ENCODE results near the gene AVEN. TPM values are rescaled to one million over a fixed set of nuclear protein-coding genes. Genes with fewer than 3 reads are reported as not detected.
"Not testable (repeated sequence)": the region's sequence is repeated elsewhere in the genome, so short reads cannot be mapped to it uniquely, and the experiment has no call there.

AVEN gene
- total and polyA plus RNA-seq, 2 donors (not counting 1 experiment from before 2014, with no cell fraction given): 16.0 to 19.2 TPM

DNA sequence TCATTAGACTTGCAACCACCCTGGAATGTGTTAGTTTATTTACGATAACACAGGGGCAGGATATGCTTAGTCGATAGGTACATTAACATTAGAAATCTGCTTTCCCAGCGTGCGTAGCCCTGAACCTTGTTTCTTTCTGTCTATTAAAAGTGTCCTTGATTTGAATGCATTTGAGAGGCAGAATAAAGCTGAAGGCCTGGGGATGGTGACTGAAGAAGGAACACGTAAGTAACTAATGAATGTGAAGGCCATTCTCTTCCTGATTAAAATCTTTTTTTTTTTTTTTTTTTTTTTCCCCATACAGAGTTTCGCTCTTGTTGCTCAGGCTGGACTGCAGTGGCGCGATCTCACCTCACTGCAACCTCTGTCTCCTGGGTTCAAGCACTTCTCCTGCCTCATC is 213.6 kb downstream of the AVEN start:
- H4K20me1 ChIP-seq (ENCODE audit: control insufficient read depth, extremely low read depth, insufficient read depth, low read length): no peaks in the 10 kb centered on the region
- H3K36me3 ChIP-seq (ENCODE audit: control insufficient read depth, insufficient read depth, low read length): no peaks in the 10 kb centered on the region
- no peak overlapping the region for H2AFZ ChIP-seq (ENCODE audit: low read length)
- no peak overlapping the region for H3K4me3 ChIP-seq (replicated peaks in 1 of 4; ENCODE audit: control extremely low read depth in 1 of 4, insufficient read depth in 1 of 4, low read depth in 3 of 4, low read length in 4 of 4)
- H3K27ac ChIP-seq (ENCODE audit: insufficient read depth, low read length): no peak overlapping the region
- no peak overlapping the region for H3K4me2 ChIP-seq (ENCODE audit: extremely low read depth, insufficient read depth, low read length)
- TF ChIP-seq, protein P1, sequence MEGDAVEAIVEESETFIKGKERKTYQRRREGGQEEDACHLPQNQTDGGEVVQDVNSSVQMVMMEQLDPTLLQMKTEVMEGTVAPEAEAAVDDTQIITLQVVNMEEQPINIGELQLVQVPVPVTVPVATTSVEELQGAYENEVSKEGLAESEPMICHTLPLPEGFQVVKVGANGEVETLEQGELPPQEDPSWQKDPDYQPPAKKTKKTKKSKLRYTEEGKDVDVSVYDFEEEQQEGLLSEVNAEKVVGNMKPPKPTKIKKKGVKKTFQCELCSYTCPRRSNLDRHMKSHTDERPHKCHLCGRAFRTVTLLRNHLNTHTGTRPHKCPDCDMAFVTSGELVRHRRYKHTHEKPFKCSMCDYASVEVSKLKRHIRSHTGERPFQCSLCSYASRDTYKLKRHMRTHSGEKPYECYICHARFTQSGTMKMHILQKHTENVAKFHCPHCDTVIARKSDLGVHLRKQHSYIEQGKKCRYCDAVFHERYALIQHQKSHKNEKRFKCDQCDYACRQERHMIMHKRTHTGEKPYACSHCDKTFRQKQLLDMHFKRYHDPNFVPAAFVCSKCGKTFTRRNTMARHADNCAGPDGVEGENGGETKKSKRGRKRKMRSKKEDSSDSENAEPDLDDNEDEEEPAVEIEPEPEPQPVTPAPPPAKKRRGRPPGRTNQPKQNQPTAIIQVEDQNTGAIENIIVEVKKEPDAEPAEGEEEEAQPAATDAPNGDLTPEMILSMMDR (conservative IDR thresholded peaks at IDR 0.05 in 1 of 2, IDR thresholded peaks at IDR 0.05 in 1 of 2; ENCODE audit: low read depth in 1 of 2, low read length in 2 of 2): no peak
- TF ChIP-seq EZH2 (IDR thresholded peaks at IDR 0.05; ENCODE audit: low read length, missing control alignments): no peak
- H3K9me3 ChIP-seq (ENCODE audit: control insufficient read depth, insufficient read depth, low read depth, low read length): no peaks in the 10 kb centered on the region
- H3K9ac ChIP-seq (ENCODE audit: insufficient read depth, low read length): no peak overlapping the region
- H3K4me1 ChIP-seq (ENCODE audit: control insufficient read depth, extremely low read depth, insufficient read depth, low read length): no peaks in the 10 kb centered on the region
- H3K27me3 ChIP-seq (ENCODE audit: control insufficient read depth, insufficient read depth, low read length): peaks cover 4% of the 10 kb centered on the region
- no peaks in the 10 kb centered on the region for H3K79me2 ChIP-seq (ENCODE audit: control insufficient read depth, insufficient read depth, low read length)
- DNase-seq (ENCODE audit: low read depth in 2 of 2): no peak

DNA sequence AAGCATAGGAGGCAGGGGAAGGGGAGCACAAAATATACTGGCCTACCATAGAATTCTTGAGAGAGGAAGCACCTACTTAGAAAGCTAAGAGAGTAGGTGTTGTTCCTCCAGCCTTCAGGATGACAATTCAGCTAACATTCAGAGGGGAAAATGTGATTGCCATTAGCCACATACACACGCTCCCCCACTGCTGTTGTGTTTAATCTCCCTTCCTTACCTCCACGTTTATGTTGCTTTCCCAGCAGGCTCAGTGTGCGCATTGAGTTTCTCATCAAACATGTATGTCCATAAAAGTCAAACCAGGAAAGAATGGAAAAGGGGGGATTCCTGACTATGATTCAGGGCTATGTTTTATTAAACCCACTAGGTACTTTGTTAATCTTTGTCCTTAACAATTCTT is 215.9 kb downstream of the AVEN start:
- H3K27me3 ChIP-seq (ENCODE audit: control insufficient read depth, insufficient read depth, low read length): peaks cover 4% of the 10 kb centered on the region
- no peaks in the 10 kb centered on the region for H4K20me1 ChIP-seq (ENCODE audit: control insufficient read depth, extremely low read depth, insufficient read depth, low read length)
- TF ChIP-seq EZH2 (IDR thresholded peaks at IDR 0.05; ENCODE audit: low read length, missing control alignments): no peak
- TF ChIP-seq, protein P1 (conservative IDR thresholded peaks at IDR 0.05 in 1 of 2, IDR thresholded peaks at IDR 0.05 in 1 of 2; ENCODE audit: low read depth in 1 of 2, low read length in 2 of 2): no peak
- no peak for DNase-seq (ENCODE audit: low read depth in 2 of 2)
- no peaks in the 10 kb centered on the region for H3K79me2 ChIP-seq (ENCODE audit: control insufficient read depth, insufficient read depth, low read length)
- H3K27ac ChIP-seq (ENCODE audit: insufficient read depth, low read length): no peak overlapping the region
- H3K4me1 ChIP-seq (ENCODE audit: control insufficient read depth, extremely low read depth, insufficient read depth, low read length): no peaks in the 10 kb centered on the region
- no peak overlapping the region for H3K9ac ChIP-seq (ENCODE audit: insufficient read depth, low read length)
- no peak overlapping the region for H3K4me3 ChIP-seq (replicated peaks in 1 of 4; ENCODE audit: control extremely low read depth in 1 of 4, insufficient read depth in 1 of 4, low read depth in 3 of 4, low read length in 4 of 4)
- no peak overlapping the region for H3K4me2 ChIP-seq (ENCODE audit: extremely low read depth, insufficient read depth, low read length)
- no peak overlapping the region for H2AFZ ChIP-seq (ENCODE audit: low read length)
- H3K9me3 ChIP-seq (ENCODE audit: control insufficient read depth, insufficient read depth, low read depth, low read length): no peaks in the 10 kb centered on the region
- no peaks in the 10 kb centered on the region for H3K36me3 ChIP-seq (ENCODE audit: control insufficient read depth, insufficient read depth, low read length)

DNA sequence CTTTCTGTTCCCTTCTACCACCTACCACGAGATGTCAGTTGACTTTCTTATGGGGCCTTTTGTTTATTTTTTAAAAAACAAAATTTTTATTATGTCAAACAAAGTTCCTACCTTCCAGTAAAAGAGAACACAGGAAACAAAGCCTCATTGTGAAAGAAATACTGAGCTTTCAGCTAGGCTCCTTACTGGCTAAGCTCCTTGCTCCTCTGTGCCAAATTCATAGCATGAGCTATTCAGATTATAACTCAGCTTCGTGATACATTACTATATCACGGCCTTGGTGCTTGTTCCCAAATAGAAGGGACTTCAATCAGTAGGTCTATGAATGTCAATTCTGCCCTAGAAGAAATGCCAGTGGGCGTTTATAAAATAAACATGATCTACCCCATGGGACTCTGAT is 216.5 kb downstream of the AVEN start:
- H3K9ac ChIP-seq (ENCODE audit: insufficient read depth, low read length): no peak overlapping the region
- no peak overlapping the region for H3K4me2 ChIP-seq (ENCODE audit: extremely low read depth, insufficient read depth, low read length)
- no peaks in the 10 kb centered on the region for H4K20me1 ChIP-seq (ENCODE audit: control insufficient read depth, extremely low read depth, insufficient read depth, low read length)
- DNase-seq (ENCODE audit: low read depth in 2 of 2): no peak
- TF ChIP-seq, protein P1 (conservative IDR thresholded peaks at IDR 0.05 in 1 of 2, IDR thresholded peaks at IDR 0.05 in 1 of 2; ENCODE audit: low read depth in 1 of 2, low read length in 2 of 2): no peak
- TF ChIP-seq EZH2 (IDR thresholded peaks at IDR 0.05; ENCODE audit: low read length, missing control alignments): no peak
- H2AFZ ChIP-seq (ENCODE audit: low read length): no peak overlapping the region
- H3K36me3 ChIP-seq (ENCODE audit: control insufficient read depth, insufficient read depth, low read length): no peaks in the 10 kb centered on the region
- no peaks in the 10 kb centered on the region for H3K4me1 ChIP-seq (ENCODE audit: control insufficient read depth, extremely low read depth, insufficient read depth, low read length)
- no peak overlapping the region for H3K4me3 ChIP-seq (replicated peaks in 1 of 4; ENCODE audit: control extremely low read depth in 1 of 4, insufficient read depth in 1 of 4, low read depth in 3 of 4, low read length in 4 of 4)
- H3K9me3 ChIP-seq (ENCODE audit: control insufficient read depth, insufficient read depth, low read depth, low read length): no peaks in the 10 kb centered on the region
- H3K79me2 ChIP-seq (ENCODE audit: control insufficient read depth, insufficient read depth, low read length): no peaks in the 10 kb centered on the region
- H3K27me3 ChIP-seq (ENCODE audit: control insufficient read depth, insufficient read depth, low read length): peaks cover 4% of the 10 kb centered on the region
- H3K27ac ChIP-seq (ENCODE audit: insufficient read depth, low read length): no peak overlapping the region

DNA sequence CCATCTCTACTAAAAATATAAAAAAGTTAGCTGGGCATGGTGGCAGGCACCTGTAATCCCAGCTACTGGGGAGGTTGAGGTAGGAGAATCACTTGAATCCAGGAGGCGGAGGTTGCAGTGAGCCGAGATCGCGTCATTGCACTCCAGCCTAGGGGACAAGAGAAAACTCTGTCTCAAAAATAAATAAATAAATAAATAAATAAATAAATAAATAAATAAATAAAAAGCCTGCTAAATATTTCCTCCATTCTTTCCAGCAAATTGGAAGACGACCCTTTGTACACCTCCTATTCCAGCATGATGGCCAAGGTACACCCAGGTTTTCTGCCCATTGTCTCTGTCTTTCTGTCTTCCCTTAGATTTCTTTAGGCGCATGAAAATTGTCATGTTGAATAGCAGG is 219.5 kb downstream of the AVEN start:
- not testable (repeated sequence) for H3K9ac ChIP-seq (ENCODE audit: insufficient read depth, low read length); H2AFZ ChIP-seq (ENCODE audit: low read length); H3K4me1 ChIP-seq (ENCODE audit: control insufficient read depth, extremely low read depth, insufficient read depth, low read length); H3K27me3 ChIP-seq (ENCODE audit: control insufficient read depth, insufficient read depth, low read length); H3K4me3 ChIP-seq (replicated peaks in 1 of 4; ENCODE audit: control extremely low read depth in 1 of 4, insufficient read depth in 1 of 4, low read depth in 3 of 4, low read length in 4 of 4); H3K27ac ChIP-seq (ENCODE audit: insufficient read depth, low read length); H3K36me3 ChIP-seq (ENCODE audit: control insufficient read depth, insufficient read depth, low read length); H3K4me2 ChIP-seq (ENCODE audit: extremely low read depth, insufficient read depth, low read length); H3K79me2 ChIP-seq (ENCODE audit: control insufficient read depth, insufficient read depth, low read length); H3K9me3 ChIP-seq (ENCODE audit: control insufficient read depth, insufficient read depth, low read depth, low read length); H4K20me1 ChIP-seq (ENCODE audit: control insufficient read depth, extremely low read depth, insufficient read depth, low read length); DNase-seq (ENCODE audit: low read depth in 2 of 2)
